Inferior parietal cortex (tissue), 1 donor: ENCODE measurements around the gene TNFSF12.
A peak's percentile ranks its signal among the peaks of the same experiment; 100 is the strongest.

ENCODE experiments used
- DNase-seq: peaks from one replicate; pipeline ENCODE4 v3.0.0-alpha.2; 2016; ENCODE audit errors: extremely low spot score

TNFSF12 gene

DNA sequence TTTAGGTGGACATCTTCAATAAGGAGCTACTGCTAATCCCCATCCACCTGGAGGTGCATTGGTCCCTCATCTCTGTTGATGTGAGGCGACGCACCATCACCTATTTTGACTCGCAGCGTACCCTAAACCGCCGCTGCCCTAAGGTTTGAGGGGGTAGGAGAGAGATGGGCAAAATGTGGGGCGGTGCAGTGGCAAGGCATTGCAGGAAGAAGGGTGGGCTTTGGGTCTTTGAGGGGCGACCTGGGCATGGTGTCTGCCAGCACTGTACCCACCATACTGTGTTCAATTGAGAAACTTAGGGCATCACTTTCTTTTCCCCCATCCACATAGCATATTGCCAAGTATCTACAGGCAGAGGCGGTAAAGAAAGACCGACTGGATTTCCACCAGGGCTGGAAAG, 21.5 kb downstream of the TNFSF12 start:
- no peak for DNase-seq

DNA sequence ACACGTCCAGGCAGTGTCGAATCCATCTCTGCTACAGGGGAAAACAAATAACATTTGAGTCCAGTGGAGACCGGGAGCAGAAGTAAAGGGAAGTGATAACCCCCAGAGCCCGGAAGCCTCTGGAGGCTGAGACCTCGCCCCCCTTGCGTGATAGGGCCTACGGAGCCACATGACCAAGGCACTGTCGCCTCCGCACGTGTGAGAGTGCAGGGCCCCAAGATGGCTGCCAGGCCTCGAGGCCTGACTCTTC, 23.4 kb downstream of the TNFSF12 start:
- DNase-seq, result no peak

DNA sequence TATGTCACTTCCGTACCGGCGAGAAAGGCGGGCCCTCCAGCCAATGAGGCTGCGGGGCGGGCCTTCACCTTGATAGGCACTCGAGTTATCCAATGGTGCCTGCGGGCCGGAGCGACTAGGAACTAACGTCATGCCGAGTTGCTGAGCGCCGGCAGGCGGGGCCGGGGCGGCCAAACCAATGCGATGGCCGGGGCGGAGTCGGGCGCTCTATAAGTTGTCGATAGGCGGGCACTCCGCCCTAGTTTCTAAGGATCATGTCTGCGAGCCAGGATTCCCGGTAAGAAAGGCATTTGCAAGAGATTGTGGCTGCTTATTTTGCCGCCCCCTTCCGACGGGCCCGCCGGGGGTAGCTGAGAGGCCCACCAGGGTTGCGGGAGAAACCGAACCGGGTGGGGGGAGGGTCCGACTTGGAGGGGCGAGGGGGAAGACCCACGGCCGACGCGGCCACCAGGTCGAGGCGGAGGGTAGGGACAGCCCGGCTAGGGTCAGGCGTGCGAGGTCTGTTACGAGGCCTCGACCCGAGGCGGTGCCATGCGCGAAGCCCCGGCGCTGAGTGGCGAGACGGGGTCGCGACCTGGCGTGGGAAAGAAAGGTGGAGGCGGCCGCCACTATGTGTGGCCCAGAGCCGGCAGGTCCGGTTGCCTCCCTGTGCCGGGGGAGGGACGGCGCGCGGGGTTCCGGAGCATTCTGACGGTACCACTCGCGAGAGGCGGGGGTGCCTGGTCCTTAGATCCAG, 23.9 kb downstream of the TNFSF12 start:
- DNase-seq, result peak; percentile 99

DNA sequence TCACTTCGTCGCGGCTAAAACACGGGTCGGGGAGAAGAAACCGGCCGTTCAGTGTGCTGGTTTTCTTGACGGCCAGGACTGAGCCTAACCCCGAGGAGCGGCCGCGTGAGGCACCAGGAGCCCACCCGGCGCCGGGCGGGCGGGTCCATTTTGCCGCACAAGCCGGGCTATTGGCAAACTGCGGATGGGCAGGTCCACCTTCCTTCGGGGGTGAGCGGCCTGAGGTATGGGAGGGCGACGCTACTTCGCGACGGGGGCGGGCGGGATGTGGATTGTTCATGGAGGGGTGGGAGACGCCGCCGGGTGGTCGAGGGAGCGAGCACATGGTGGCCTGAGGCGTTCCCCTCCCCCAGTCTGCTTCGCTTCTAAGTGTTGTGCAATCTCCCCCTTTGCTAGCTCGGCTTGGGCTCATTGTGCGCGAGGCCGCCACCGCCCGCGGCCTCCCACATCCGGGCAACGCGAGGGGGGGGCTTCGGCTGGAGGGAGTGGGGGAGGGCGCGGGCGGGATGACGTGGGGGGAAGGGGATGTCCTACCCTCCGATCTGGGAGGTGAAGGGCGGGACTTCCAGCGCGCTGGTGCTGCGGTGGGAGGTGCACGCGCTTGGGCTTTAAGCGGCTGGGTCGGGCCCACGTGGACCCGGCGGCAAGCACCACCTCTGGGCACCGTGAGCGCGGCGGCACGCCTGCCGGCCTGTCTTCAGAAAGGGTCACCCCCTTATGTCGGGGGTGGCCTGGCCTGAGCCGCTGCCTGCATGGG, 24.6 kb downstream of the TNFSF12 start:
- DNase-seq, result peak; percentile 78

DNA sequence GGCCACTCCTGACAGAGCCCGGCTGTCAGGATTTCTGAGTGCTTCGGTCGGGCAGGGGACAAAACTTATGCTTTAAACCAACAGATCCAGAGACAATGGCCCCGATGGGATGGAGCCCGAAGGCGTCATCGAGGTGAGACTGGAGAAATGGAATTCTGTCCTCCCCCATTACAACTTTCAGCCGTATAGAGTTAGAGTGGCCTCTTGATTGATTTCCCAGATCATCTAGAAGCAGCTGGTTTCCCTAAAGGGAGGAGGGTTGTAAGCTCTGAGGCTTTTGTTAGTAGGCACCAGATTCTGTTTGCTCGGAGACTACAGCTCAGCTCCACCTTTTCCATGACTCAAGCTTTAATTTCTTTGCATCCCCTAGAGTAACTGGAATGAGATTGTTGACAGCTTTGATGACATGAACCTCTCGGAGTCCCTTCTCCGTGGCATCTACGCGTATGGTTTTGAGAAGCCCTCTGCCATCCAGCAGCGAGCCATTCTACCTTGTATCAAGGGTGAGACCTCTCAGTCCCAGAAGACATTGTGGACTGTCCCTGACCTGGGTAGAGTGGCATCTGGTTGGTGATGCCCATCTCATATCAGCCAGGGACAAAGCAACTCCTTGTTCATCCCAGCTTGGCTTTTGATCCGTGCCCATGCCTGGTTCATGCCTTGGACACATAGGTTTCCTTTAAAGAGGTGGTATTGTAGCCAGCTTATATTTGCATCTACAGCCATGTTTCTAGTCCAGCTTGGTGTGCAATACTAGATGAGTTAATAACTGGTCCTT, 25.5 kb downstream of the TNFSF12 start:
- DNase-seq, result no peak

DNA sequence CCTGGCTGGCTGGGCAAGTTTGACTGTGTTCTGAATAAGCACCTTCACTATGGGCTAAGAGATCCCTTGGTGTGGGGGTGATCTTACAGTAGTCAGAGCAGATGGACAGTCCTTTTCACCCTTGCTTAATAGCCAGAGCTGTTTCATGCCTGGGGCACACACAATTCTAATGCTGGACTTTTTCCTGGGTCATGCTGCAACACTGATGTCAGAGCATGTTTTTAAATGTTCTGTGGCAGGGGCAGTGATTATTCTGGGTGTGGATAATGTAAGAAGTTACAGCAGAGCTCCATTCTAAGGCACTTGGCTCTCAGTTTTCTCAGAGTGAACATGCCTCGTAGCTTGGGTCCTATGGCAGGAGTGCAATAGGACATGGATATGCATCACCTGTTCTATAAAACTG, 26.6 kb downstream of the TNFSF12 start:
- no peak for DNase-seq

DNA sequence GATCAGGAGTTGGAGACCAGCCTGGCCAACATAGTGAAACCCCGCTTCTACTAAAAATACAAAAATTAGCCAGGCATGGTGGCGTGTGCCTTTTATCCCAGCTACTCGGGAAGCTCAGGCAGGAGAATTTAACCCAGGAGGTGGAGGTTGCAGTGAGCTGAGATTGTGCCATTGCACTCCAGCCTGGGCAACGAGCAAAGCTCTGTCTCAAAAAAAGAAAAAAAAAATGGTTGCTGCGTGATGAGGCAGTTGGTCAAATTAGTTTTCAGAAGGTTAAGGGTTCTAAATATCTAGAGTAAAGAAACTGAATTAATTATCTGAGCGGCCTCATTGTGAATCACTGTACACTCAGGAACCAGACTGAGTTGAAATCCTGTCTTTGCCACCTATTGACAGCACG, 27.1 kb downstream of the TNFSF12 start:
- DNase-seq, result no peak

DNA sequence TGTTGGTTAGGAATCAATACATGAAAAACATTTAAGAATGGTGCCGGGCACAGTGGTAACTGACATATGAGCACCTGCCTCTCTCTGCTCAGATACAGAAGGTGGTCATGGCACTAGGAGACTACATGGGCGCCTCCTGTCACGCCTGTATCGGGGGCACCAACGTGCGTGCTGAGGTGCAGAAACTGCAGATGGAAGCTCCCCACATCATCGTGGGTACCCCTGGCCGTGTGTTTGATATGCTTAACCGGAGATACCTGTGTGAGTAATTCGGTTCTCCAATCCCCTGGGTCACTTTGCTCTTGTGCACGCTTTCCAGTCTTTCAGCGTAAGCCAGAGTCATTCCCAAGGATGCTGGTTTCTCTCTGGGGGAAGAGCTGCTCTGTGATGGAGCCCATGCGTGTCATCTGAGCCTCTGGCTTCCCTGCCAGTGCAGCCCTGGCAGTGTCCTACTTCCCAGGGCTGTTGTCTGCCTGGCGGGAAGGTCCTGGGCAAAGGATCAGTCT, 27.6 kb downstream of the TNFSF12 start:
- no peak for DNase-seq

DNA sequence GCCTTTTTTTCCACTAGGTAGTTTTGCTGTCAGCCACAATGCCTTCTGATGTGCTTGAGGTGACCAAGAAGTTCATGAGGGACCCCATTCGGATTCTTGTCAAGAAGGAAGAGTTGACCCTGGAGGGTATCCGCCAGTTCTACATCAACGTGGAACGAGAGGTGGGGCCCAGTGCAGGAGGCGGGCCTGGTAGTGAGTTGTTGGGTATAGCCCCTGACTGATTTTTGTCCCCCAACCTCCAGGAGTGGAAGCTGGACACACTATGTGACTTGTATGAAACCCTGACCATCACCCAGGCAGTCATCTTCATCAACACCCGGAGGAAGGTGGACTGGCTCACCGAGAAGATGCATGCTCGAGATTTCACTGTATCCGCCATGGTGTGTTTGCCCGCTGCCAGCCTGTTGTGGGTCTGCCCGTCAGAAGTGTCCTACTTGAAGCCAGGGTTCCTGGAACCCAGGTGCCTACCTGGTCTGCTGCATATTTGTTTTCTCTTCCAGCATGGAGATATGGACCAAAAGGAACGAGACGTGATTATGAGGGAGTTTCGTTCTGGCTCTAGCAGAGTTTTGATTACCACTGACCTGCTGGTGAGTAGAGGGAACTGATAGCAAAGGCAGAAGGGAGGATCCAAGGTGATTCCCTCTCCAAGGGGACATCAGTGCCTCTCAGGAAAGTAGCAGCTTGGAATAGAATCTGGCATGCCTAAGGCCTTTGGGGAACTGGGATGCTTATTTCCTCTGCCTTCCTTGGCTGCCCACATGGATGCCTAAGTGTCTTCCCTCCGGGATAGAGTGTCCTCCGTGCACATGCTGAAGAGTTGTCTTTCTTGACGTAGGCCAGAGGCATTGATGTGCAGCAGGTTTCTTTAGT, 28.7 kb downstream of the TNFSF12 start:
- no peak for DNase-seq

DNA sequence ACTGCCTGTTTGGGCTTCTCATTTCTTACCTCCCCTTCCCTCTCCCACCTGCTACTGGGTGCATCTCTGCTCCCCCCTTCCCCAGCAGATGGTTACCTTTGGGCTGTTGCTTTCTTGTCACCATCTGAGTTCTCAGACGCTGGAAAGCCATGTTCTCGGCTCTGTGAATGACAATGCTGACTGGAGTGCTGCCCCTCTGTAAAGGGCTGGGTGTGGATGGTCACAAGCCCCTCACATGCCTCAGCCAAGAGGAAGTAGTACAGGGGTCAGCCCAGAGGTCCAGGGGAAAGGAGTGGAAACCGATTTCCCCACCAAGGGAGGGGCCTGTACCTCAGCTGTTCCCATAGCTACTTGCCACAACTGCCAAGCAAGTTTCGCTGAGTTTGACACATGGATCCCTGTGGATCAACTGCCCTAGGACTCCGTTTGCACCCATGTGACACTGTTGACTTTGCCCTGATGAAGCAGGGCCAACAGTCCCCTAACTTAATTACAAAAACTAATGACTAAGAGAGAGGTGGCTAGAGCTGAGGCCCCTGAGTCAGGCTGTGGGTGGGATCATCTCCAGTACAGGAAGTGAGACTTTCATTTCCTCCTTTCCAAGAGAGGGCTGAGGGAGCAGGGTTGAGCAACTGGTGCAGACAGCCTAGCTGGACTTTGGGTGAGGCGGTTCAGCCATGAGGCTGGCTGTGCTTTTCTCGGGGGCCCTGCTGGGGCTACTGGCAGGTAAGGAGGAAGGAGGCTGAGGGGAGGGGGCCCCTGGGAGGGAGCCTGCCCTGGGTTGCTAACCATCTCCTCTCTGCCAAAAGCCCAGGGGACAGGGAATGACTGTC, 30.4 kb downstream of the TNFSF12 start, which contains the start of gene CD68:
Gene CD68, plus strand, starts transcription at position 638 of the 833 bp plus-strand sequence. Its CDS starts 40 bp downstream, at position 678.
- peak; percentile 47 for DNase-seq

DNA sequence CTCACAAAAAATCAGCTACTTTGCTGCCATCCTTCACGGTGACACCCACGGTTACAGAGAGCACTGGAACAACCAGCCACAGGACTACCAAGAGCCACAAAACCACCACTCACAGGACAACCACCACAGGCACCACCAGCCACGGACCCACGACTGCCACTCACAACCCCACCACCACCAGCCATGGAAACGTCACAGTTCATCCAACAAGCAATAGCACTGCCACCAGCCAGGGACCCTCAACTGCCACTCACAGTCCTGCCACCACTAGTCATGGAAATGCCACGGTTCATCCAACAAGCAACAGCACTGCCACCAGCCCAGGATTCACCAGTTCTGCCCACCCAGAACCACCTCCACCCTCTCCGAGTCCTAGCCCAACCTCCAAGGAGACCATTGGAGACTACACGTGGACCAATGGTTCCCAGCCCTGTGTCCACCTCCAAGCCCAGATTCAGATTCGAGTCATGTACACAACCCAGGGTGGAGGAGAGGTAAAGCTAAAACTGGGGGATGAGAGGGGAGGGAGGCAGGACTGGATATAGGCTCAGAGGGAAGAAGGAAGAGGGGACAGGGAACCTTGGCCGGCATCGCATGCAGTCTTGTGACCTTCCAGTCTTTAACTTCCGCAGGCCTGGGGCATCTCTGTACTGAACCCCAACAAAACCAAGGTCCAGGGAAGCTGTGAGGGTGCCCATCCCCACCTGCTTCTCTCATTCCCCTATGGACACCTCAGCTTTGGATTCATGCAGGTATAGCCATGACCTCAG, 31.2 kb downstream of the TNFSF12 start:
- no peak for DNase-seq

DNA sequence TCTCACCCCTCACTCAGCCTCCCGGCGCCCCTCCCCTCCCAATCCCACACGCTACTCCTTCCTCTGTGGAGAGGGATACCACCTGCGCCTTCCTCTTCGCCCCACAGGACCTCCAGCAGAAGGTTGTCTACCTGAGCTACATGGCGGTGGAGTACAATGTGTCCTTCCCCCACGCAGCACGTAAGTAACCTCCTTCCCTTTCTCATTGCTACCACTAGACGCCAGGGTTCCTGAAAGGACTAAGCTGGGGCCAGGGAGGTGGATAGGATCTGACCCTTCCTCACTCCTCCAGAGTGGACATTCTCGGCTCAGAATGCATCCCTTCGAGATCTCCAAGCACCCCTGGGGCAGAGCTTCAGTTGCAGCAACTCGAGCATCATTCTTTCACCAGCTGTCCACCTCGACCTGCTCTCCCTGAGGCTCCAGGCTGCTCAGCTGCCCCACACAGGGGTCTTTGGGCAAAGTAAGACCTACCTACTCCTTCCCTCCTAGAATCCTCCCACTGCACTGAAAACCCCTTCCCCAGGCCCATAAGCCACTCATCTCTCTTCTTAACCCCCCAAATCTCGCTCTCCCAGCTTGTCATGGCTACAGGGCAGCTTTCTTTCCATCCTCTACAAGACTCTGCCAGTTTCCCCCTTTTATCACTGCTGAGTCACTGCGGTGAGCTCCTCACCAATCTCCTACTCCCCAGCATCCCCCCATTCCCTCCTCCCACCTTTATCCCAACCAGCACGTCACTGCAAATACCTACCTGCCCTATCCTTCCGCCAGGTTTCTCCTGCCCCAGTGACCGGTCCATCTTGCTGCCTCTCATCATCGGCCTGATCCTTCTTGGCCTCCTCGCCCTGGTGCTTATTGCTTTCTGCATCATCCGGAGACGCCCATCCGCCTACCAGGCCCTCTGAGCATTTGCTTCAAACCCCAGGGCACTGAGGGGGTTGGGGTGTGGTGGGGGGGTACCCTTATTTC, 32.0 kb downstream of the TNFSF12 start:
- no peak for DNase-seq

DNA sequence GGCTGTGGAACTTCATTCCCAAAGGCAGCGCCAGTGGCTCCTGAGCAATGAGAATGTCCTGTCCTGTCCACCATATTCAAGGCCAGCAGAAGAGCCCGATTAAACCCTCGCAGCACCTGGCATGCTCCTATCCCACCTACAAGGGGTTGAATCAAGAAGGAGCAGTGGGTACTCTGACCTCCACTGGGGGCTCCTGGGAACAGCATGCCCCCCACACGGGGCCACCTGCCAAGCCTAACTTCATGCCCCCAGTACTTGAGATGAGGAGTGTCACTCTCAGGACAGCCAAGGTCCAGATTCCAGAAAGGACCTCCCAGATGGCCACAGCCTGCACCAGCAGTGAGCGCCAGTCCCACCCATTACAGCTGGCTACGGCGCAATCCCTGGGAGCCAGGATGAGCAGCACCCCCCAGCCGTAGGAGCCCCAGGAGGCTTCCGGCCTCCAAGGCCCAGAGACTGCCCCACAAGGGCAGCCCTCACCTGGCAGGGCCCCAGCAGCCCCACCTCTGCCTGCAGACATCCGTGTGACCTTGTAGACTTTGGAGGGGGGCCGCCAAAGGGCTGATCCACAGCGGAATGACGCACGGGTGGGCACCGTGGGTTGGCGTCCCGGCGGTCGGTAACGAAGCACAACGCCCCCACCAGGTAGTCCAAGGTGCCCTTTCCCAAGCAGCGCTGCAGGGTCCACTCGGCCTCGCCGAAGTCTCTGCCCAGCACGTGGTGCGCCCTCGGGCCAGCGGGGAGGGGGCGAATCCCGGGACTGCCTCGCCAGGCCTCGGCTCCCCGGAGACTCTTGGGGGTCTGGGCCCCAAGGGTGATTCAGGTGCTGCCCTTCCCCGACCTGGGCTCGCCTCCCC, 33.8 kb downstream of the TNFSF12 start:
- DNase-seq, result no peak

DNA sequence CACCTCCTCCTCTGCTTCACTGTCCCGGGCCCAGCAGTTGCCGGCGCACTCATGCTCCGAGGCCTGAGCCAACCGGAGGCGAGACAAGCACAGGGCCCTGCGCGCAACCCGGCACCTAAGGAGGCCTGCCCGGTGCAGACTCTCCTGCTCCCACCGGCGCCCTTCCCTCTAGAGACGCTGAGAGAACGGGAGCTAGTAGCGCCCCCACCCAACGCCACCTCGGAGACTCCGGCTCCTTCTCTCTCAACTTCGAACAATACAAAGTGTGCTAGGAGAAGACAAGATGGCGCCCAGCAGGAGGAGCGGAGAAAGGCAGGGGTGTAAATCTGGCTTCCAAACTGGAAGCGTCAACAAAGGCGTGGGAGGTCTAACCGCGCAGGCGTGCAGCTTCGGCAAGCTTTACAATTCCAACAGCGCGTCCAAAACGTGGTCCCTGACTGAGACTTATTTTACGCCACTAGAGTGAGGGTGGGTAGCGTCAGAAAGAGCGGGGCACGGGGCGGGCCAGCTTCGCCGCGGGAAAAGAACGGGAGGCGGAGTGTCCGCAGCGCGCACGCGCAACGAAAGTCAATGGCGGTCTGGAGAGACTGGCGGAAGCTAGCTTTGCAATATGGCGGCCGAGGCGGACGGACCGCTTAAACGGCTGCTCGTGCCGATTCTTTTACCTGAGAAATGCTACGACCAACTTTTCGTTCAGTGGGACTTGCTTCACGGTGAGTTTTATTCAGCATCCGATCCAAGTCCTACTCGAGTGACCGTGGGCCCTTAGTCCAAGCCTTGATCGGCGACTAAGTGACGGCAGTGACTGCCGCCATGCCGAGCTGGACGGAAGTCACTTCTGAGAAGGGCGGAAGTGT, 34.6 kb downstream of the TNFSF12 start, which contains the start of gene MPDU1:
Gene MPDU1, plus strand, starts transcription at position 600 of the 857 bp plus-strand sequence. Its CDS starts 11 bp downstream, at position 611.
- peak; percentile 98 for DNase-seq

DNA sequence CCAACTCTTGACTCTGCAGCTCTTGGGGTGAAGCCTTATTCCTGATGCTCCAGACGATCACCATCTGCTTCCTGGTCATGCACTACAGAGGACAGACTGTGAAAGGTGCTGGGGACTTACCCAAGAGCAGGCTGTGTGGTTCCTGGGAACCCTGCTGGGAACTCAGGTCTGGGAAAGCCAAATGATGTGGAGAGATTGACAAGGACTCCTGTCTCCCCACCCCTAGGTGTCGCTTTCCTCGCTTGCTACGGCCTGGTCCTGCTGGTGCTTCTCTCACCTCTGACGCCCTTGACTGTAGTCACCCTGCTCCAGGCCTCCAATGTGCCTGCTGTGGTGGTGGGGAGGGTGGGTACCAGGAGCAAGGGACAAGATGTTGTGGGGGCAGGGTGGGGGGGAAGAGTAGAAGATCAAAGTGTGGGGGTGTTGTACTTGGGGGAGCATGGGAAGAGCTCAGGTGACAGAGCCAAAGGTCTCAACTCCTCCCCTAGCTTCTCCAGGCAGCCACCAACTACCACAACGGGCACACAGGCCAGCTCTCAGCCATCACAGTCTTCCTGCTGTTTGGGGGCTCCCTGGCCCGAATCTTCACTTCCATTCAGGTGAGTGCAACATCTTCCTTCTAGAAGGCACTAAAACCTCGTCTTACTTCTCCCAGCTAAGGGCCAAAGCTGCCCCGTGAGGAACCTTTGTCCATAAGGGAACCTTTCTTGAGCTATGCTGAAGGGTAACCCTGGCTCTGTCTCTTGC, 38.0 kb downstream of the TNFSF12 start:
- no peak for DNase-seq
